ENCODE measurements around the gene SUPT3H. TPM values are rescaled to one million over a fixed set of nuclear protein-coding genes. Genes with fewer than 3 reads are reported as not detected.
A peak's percentile ranks its signal among the peaks of the same experiment; 100 is the strongest.
"Not testable (repeated sequence)": the region's sequence is repeated elsewhere in the genome, so short reads cannot be mapped to it uniquely, and the experiment has no call there.

The SUPT3H gene
- total and polyA plus RNA-seq, 5 donors from 2014 or later = 4.8 to 7.8 (median 5.7) TPM

- DNase-seq (peak in 1 of 3 donors; percentile 9), ATAC-seq (ENCODE audit: low read depth in 2 of 2) (no peak)
- no peak overlapping the region for H3K4me3 ChIP-seq (ENCODE audit: low read depth, low read length)
- no peak overlapping the region for H3K27ac ChIP-seq (ENCODE audit: insufficient read depth, low read length, poor library complexity, severe bottlenecking)
- Mint-ChIP-seq H3K4me3 (no peak overlapping the region), H3K4me1 (peaks cover 9 to 33% (median 12%) of the 10 kb centered on the region in 4 donors), H3K9me3 (no peaks in the 10 kb centered on the region), H3K27ac (no peak overlapping the region), H3K36me3 (no peaks in the 10 kb centered on the region), H3K27me3 (no peaks in the 10 kb centered on the region)
- no peaks in the 10 kb centered on the region for H3K27me3 ChIP-seq (ENCODE audit: control insufficient read depth, insufficient read depth, low read length)
- H3K9me3 ChIP-seq (ENCODE audit: control insufficient read depth in 2 of 2, low read length in 2 of 2) = no peaks in the 10 kb centered on the region
- H3K4me1 ChIP-seq (ENCODE audit: control insufficient read depth, insufficient read depth, low read length, poor library complexity, severe bottlenecking) = no peaks in the 10 kb centered on the region
- no peaks in the 10 kb centered on the region for H3K36me3 ChIP-seq (ENCODE audit: control insufficient read depth, insufficient read depth, low read length)
Measured at GRCh38 chr6:45047573-45047972, 330.2 kb downstream of the SUPT3H start.

- Mint-ChIP-seq H3K27me3 (no peaks in the 10 kb centered on the region), H3K27ac (no peak overlapping the region), H3K36me3 (no peaks in the 10 kb centered on the region), H3K4me3 (peak overlapping the region in 1 of 4 donors; percentile 28), H3K4me1 (peaks cover 9 to 33% (median 12%) of the 10 kb centered on the region in 4 donors), H3K9me3 (no peaks in the 10 kb centered on the region)
- H3K27ac ChIP-seq (ENCODE audit: insufficient read depth, low read length, poor library complexity, severe bottlenecking) = no peak overlapping the region
- no peaks in the 10 kb centered on the region for H3K36me3 ChIP-seq (ENCODE audit: control insufficient read depth, insufficient read depth, low read length)
- ATAC-seq (ENCODE audit: low read depth in 2 of 2) (no peak), DNase-seq (no peak)
- no peaks in the 10 kb centered on the region for H3K4me1 ChIP-seq (ENCODE audit: control insufficient read depth, insufficient read depth, low read length, poor library complexity, severe bottlenecking)
- H3K9me3 ChIP-seq (ENCODE audit: control insufficient read depth in 2 of 2, low read length in 2 of 2) = no peaks in the 10 kb centered on the region
- H3K4me3 ChIP-seq (ENCODE audit: low read depth, low read length) = no peak overlapping the region
- no peaks in the 10 kb centered on the region for H3K27me3 ChIP-seq (ENCODE audit: control insufficient read depth, insufficient read depth, low read length)
Measured at GRCh38 chr6:45045253-45045601, 332.5 kb downstream of the SUPT3H start.

GRCh38 chr6:45044510-45045252 is 333.1 kb downstream of the SUPT3H start:
- Mint-ChIP-seq H3K27ac (no peak overlapping the region), H3K9me3 (no peaks in the 10 kb centered on the region), H3K27me3 (no peaks in the 10 kb centered on the region), H3K4me3 (no peak overlapping the region), H3K36me3 (no peaks in the 10 kb centered on the region), H3K4me1 (peaks cover 3 to 32% (median 9%) of the 10 kb centered on the region in 4 donors)
- H3K9me3 ChIP-seq (ENCODE audit: control insufficient read depth in 2 of 2, low read length in 2 of 2) = no peaks in the 10 kb centered on the region
- no peak overlapping the region for H3K27ac ChIP-seq (ENCODE audit: insufficient read depth, low read length, poor library complexity, severe bottlenecking)
- DNase-seq (no peak), ATAC-seq (ENCODE audit: low read depth in 2 of 2) (no peak)
- no peaks in the 10 kb centered on the region for H3K27me3 ChIP-seq (ENCODE audit: control insufficient read depth, insufficient read depth, low read length)
- no peak overlapping the region for H3K4me3 ChIP-seq (ENCODE audit: low read depth, low read length)
- no peaks in the 10 kb centered on the region for H3K4me1 ChIP-seq (ENCODE audit: control insufficient read depth, insufficient read depth, low read length, poor library complexity, severe bottlenecking)
- no peaks in the 10 kb centered on the region for H3K36me3 ChIP-seq (ENCODE audit: control insufficient read depth, insufficient read depth, low read length)

GRCh38 chr6:45044086-45044485 is 333.6 kb downstream of the SUPT3H start:
- ATAC-seq (ENCODE audit: low read depth in 2 of 2) (no peak), DNase-seq (no peak)
- H3K9me3 Mint-ChIP-seq = no peaks in the 10 kb centered on the region
- no peak overlapping the region for H3K4me3 Mint-ChIP-seq
- no peaks in the 10 kb centered on the region for H3K27me3 Mint-ChIP-seq
- Histone ChIP-seq H3K4me1 (ENCODE audit: control insufficient read depth, insufficient read depth, low read length, poor library complexity, severe bottlenecking) (no peaks in the 10 kb centered on the region), H3K36me3 (ENCODE audit: control insufficient read depth, insufficient read depth, low read length) (no peaks in the 10 kb centered on the region), H3K27ac (ENCODE audit: insufficient read depth, low read length, poor library complexity, severe bottlenecking) (no peak overlapping the region), H3K9me3 (ENCODE audit: control insufficient read depth in 2 of 2, low read length in 2 of 2) (no peaks in the 10 kb centered on the region), H3K27me3 (ENCODE audit: control insufficient read depth, insufficient read depth, low read length) (no peaks in the 10 kb centered on the region), H3K4me3 (ENCODE audit: low read depth, low read length) (no peak overlapping the region)
- H3K27ac Mint-ChIP-seq = no peak overlapping the region
- peaks cover 0 to 26% (median 3%) of the 10 kb centered on the region in 4 donors for H3K4me1 Mint-ChIP-seq
- H3K36me3 Mint-ChIP-seq = no peaks in the 10 kb centered on the region

GRCh38 chr6:45042673-45043072 is 335.1 kb downstream of the SUPT3H start:
- not testable (repeated sequence) for H3K9me3 Mint-ChIP-seq

GRCh38 chr6:45038226-45038625 is 339.5 kb downstream of the SUPT3H start:
- H3K9me3 ChIP-seq (ENCODE audit: control insufficient read depth in 2 of 2, low read length in 2 of 2) = no peaks in the 10 kb centered on the region
- no peaks in the 10 kb centered on the region for H3K36me3 Mint-ChIP-seq
- H3K4me1 ChIP-seq (ENCODE audit: control insufficient read depth, insufficient read depth, low read length, poor library complexity, severe bottlenecking) = no peaks in the 10 kb centered on the region
- peaks cover 0 to 8% (median 4%) of the 10 kb centered on the region in 4 donors for H3K4me1 Mint-ChIP-seq
- H3K27me3 Mint-ChIP-seq = peaks cover 4% of the 10 kb centered on the region
- no peak overlapping the region for H3K27ac ChIP-seq (ENCODE audit: insufficient read depth, low read length, poor library complexity, severe bottlenecking)
- H3K9me3 Mint-ChIP-seq = peaks cover 0 to 1% (median 0%) of the 10 kb centered on the region in 7 donors
- H3K27me3 ChIP-seq (ENCODE audit: control insufficient read depth, insufficient read depth, low read length) = no peaks in the 10 kb centered on the region
- H3K27ac Mint-ChIP-seq = no peak overlapping the region
- ATAC-seq (ENCODE audit: low read depth in 2 of 2) (no peak), DNase-seq (no peak)
- H3K36me3 ChIP-seq (ENCODE audit: control insufficient read depth, insufficient read depth, low read length) = no peaks in the 10 kb centered on the region
- no peak overlapping the region for H3K4me3 Mint-ChIP-seq
- H3K4me3 ChIP-seq (ENCODE audit: low read depth, low read length) = no peak overlapping the region

More at GRCh38 chr6:45042673-45043072, 335.1 kb downstream of the SUPT3H start:
- not testable (repeated sequence) for H3K36me3 Mint-ChIP-seq; H3K4me1 ChIP-seq (ENCODE audit: control insufficient read depth, insufficient read depth, low read length, poor library complexity, severe bottlenecking); H3K27me3 ChIP-seq (ENCODE audit: control insufficient read depth, insufficient read depth, low read length); H3K4me3 ChIP-seq (ENCODE audit: low read depth, low read length); H3K36me3 ChIP-seq (ENCODE audit: control insufficient read depth, insufficient read depth, low read length); H3K27me3 Mint-ChIP-seq; H3K27ac ChIP-seq (ENCODE audit: insufficient read depth, low read length, poor library complexity, severe bottlenecking); ATAC-seq (ENCODE audit: low read depth in 2 of 2); H3K9me3 ChIP-seq (ENCODE audit: control insufficient read depth in 2 of 2, low read length in 2 of 2); H3K27ac Mint-ChIP-seq; H3K4me3 Mint-ChIP-seq; DNase-seq
- peaks cover 0 to 22% (median 4%) of the 10 kb centered on the region in 4 donors for H3K4me1 Mint-ChIP-seq

GRCh38 chr6:45036103-45036502 is 341.6 kb downstream of the SUPT3H start:
- Histone ChIP-seq H3K4me1 (ENCODE audit: control insufficient read depth, insufficient read depth, low read length, poor library complexity, severe bottlenecking) (no peaks in the 10 kb centered on the region), H3K27ac (ENCODE audit: insufficient read depth, low read length, poor library complexity, severe bottlenecking) (no peak overlapping the region), H3K9me3 (ENCODE audit: control insufficient read depth in 2 of 2, low read length in 2 of 2) (no peaks in the 10 kb centered on the region), H3K4me3 (ENCODE audit: low read depth, low read length) (no peak overlapping the region), H3K27me3 (ENCODE audit: control insufficient read depth, insufficient read depth, low read length) (no peaks in the 10 kb centered on the region), H3K36me3 (ENCODE audit: control insufficient read depth, insufficient read depth, low read length) (no peaks in the 10 kb centered on the region)
- Mint-ChIP-seq H3K4me3 (no peak overlapping the region), H3K27ac (no peak overlapping the region), H3K4me1 (peaks cover 0 to 13% (median 6%) of the 10 kb centered on the region in 4 donors), H3K9me3 (peaks cover 0 to 7% (median 0%) of the 10 kb centered on the region in 7 donors), H3K36me3 (no peaks in the 10 kb centered on the region), H3K27me3 (peaks cover 4% of the 10 kb centered on the region)
- ATAC-seq (ENCODE audit: low read depth in 2 of 2) = no peak
- no peak for DNase-seq

- Mint-ChIP-seq H3K36me3 (no peaks in the 10 kb centered on the region), H3K4me3 (no peak overlapping the region), H3K27me3 (peaks cover 4% of the 10 kb centered on the region), H3K27ac (no peak overlapping the region), H3K9me3 (peaks cover 0 to 17% (median 3%) of the 10 kb centered on the region in 7 donors), H3K4me1 (peaks cover 0 to 5% (median 4%) of the 10 kb centered on the region in 4 donors)
- Histone ChIP-seq H3K36me3 (ENCODE audit: control insufficient read depth, insufficient read depth, low read length) (no peaks in the 10 kb centered on the region), H3K27me3 (ENCODE audit: control insufficient read depth, insufficient read depth, low read length) (no peaks in the 10 kb centered on the region), H3K9me3 (ENCODE audit: control insufficient read depth in 2 of 2, low read length in 2 of 2) (peaks cover 0 to 4% of the 10 kb centered on the region in 2 experiments), H3K27ac (ENCODE audit: insufficient read depth, low read length, poor library complexity, severe bottlenecking) (no peak overlapping the region), H3K4me3 (ENCODE audit: low read depth, low read length) (no peak overlapping the region), H3K4me1 (ENCODE audit: control insufficient read depth, insufficient read depth, low read length, poor library complexity, severe bottlenecking) (no peaks in the 10 kb centered on the region)
- ATAC-seq (ENCODE audit: low read depth in 2 of 2) = no peak
- no peak for DNase-seq
Measured at GRCh38 chr6:45032426-45032825, 345.3 kb downstream of the SUPT3H start.

All from CD4-positive, CD25-positive, alpha-beta regulatory T cell (primary cell).